ENCODE measurements around the gene IKZF3.

IKZF3 gene

DNA sequence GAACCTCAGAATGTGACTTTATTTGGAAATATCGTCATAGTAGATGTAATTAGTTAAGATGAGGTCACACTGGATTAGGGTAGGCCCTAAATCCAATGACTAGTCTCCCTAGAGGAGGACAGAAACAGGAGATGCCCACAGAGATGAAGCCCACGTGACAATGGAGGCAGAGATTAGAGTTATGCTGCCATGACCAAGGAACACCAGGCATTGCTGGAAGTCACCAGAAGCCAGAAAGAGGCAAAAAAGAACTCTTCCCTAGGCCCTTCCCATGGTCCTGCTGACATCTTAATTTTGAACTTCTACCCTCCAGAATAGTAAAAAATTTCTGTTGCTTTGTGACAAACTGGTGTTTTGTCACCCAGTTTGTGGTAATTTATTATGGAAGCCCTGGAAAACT, 49.6 kb downstream of the IKZF3 start:
- no peak for DNase-seq

DNA sequence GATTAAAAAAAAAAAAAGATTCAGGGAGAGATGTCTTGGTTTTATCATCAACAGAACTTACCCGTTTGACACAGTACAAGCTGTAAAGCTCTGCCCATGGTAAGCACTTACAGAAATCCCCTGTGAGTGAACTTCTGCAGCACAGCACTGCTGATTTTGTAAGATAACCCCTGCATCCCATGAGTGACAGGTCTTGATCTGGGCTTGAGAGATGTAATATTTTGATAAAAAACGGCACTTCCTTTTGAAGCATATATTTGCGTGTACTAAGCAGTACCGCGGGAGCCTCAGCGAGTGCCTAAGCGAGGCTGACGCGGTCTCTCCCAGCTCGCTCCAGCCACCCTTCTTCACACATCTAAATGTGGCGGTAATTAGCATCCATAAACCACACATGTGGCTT, 50.5 kb downstream of the IKZF3 start:
- DNase-seq: peak; percentile 43

DNA sequence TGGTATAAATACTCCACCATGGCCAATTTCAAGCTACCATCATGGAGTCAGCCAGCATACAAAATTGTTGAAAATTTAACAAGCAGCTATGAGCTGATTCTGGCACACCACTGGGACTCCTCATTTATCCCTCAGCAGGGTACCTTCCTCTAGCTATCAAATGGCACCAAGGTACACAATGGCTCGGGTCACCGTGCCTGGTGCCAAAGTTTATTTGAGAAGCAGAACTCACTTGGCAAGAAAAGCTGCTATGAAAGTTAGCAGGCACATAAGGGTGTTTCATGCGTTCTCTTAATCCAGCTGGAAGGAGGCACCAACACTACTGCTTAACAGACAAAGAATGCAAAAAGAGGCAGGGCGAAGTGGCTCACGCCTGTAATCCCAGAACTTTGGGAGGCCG, 51.6 kb downstream of the IKZF3 start:
- DNase-seq: no peak

DNA sequence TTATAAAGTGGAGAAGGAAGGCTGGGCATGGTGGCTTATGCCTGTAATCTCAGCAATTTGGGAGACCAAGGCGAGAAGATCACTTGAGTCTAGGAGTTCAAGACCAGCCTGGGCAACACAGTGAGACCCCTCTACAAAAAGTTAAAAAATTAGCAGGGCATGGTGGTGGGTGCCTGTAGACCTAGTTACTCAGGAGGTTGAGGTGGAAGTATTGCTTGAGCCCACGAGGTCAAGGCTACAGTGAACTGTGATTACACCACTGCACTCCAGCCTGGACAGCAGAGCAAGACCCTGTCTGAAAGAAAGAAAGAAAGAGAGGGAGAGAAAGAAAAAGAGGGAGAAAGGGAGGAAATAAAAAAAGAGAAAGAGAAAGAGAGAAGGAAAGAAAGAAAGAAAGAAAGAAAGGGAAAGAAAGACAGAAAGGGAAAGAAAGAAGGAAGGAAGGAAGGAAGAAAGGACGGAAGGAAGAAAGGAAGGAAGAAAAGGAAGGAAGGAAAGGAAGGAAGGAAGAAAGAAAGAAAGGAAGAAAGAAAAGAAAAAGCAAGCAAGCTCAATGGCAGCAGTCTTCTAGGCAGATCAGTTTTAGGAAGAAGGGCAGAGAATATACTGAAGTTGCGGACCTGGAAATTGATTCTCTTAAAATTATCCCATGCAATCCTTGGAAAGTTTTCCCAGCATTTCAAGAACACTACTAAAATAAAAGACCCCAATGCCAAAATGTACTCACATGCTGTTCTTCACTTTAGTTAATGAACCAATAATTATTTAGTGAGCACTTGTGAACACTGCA, 53.0 kb downstream of the IKZF3 start:
- no peak for DNase-seq

DNA sequence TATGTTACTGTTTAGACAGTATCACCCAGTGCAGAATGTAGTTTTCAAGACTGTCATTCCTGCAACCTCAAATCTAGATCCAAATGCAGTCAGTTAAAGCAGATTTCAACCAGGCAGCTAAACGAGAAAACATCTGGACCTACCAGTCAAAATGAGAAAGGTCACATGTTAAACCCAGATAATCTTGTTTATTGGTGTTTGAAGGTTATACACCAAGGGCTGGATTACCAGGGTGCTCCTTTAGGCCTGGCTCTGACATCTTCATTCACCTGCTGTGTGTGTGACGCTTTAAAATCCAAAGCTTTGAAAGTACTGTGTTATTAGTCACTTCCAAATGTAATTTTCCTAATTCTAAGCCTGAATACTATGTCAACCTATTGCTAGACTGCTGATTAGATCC, 54.9 kb downstream of the IKZF3 start:
- no peak for DNase-seq

DNA sequence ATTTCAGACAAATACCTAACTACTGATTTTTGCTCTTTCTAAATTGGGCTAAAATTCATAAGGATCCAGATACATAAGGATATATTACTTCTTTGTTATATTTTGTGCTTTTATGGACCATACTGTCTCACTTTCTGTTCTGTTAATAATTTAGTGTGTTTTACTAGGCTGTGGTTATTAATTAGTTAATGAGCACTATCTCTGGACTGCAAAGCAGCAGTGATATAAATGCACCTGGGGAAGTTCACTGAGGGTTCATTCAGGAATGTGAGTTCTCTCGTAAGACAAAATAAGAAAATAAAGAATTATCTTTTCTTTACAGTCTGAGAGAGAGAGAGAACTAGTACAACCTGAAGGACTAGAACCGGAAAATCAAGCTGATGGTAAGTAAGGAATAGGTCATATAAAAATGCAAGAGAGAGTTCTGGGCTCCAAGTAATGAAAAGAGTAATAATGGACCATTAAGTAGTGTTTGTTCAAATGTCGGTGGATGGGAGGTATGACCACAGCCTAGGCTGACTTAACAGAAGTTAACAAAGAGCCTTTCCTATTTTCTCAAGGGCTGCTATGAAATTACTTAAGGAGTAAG, 55.6 kb downstream of the IKZF3 start:
- no peak for DNase-seq

DNA sequence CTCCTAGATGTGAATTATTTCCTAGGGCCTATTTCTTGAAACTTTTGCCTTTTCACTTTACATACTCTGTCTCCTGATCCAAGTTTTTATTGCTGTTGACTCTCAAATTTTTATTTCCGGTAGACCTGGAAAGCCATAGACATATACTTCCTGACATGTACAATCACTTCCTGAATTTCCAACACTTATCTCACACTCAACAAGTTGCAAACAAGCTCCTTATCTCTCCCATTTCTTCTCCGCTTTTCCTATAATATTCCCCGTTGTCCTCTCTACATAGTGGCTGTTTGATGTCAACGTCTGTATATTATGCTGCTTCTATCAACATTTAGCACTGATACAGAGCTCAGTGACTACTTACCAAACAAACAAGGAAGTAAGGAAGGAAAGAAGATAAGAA, 59.3 kb downstream of the IKZF3 start:
- DNase-seq: no peak

DNA sequence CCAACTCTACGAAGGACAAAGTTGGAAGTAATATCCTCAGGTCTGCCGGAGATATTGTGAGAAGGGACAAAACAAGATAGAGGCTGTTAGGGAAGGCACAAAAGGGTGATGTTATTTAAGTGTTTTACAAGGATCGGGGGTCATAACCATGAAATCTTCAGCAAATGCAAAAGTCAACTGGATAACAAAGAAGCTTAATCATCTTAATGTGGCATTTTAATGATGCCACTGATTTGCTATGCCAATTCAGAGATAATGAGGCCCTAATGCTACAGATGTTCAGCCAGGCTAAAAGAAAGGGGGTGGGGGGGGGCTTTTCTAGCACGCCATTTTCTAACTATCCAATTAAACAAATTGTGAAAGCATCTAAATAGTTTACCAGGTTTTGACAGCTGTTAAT, 63.1 kb downstream of the IKZF3 start:
- no peak for DNase-seq

DNA sequence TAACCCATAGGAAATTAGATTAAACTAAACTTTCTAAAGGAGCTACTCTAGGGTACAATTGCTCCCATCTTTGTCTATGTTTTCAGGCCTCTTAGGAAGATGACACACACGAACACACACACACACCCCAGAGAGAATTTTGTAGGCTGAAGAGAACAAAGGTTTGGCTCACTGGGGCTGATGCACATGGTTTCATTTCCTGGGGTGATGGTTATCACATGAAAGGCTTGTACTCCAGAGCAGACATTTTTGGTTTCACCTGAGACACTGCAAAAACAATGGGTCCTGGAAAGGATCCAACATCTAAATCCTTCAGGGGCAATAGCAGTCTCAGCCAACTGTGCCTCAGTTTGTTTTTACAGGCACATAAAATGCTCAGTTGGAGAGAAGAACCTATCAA, 63.6 kb downstream of the IKZF3 start:
- peak; percentile 9 for DNase-seq

DNA sequence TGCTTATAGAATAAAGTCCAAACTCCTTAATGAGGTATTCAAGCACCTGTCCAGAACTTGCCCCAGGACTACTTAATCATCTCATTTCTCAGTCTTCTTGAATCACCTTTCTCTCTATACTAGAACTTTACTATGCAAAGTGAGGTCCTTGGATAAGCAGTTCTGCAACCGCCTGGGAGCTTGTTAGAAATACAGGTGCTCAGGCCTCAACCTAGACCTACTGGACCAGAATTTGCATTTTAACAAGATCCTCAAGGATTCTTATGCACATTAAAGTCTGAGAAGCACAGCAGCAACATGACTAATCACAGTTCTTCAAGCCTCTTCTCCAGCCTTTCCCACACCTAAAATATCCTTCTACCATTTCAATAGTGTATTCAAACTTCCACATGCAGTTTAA, 64.7 kb downstream of the IKZF3 start:
- no peak for DNase-seq

DNA sequence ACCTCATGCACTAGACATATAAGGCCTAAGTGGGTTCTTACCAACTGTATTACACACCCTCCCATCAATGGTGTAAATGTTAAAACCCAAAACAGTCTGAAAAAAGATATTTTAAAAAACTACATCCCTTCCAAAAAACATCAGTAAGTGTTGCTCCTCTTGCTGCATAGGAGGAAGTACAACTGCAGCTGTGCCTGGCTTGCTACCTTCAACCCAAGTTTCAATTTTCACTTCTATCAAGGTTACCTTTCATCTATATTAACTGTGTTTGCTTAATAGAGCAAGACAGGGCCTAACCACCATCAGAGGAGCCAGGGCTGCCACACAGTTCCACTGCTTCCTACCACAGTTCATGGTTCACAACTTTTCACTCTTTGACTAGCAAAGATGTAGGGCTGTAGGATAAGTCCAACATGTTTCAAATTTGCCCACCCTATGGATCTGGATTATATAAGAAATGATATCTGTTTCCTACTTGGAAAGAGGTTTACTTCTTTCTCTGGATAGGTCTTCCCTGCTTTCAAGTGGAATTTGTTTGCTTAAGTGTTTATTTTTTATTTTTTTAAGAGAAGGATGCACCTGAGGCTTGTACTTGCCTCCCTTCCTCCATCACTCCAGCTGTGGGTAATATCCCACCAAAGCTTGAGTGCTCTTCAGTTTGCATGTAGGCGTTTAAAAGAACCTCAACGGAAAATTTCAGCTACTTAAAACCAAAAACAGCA, 69.7 kb downstream of the IKZF3 start:
- DNase-seq: no peak

DNA sequence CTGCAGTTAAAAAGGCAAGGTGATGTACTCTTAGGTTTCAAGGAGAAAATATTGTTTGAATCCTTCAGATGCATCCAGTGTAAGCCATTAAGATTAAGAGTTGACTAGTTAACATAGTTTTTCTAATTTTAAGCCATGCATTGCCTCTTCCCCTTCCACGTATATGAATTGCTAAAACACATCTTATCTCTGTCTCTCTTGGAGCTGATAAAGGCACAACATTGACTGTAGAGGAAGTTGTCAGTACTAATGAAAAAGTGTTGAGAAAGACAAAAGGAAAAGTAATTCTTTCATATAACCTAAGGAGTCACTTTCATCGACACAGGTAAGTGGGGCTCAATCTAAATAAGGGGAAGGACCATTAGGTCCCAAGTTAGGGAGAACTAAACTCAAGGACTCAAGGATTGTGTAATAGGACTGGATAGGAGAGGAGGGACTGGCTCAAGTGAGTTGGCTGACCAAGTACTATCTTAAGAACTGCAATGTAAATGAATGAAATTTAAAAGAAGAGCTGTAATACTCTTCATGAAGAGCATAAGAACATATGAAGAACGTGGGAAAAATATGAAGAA, 70.7 kb downstream of the IKZF3 start:
- no peak for DNase-seq

DNA sequence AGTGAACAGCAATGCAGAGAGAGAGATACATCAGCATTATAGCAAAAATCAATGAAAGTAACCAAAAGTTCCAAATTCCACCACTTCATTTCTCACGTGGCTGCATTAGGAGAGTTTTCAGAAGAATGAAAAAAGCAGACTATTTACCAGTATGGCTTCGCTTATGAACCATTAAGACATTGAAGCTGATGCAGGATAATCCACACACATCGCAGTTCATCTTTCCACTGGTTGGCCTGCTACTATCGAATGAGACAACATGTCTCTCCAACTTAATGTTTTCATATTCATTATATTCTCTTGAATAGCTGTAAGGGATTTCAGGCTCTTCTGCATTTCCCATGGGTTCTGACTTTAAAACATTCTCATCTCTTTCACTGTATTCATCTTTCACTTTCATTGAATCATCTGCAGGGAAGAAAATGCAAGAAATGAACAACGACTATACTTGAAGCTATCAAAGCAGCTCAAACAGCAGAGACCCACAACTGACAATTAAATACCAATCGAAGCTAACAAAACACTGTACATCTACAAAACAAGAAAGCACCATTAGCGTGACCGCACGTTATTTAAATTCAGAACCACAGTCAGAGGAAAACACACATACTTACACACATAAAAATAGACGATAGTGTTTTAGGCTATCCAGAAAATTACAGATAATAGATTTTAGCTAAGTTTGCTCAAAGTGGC, 71.4 kb downstream of the IKZF3 start:
- no peak for DNase-seq

DNA sequence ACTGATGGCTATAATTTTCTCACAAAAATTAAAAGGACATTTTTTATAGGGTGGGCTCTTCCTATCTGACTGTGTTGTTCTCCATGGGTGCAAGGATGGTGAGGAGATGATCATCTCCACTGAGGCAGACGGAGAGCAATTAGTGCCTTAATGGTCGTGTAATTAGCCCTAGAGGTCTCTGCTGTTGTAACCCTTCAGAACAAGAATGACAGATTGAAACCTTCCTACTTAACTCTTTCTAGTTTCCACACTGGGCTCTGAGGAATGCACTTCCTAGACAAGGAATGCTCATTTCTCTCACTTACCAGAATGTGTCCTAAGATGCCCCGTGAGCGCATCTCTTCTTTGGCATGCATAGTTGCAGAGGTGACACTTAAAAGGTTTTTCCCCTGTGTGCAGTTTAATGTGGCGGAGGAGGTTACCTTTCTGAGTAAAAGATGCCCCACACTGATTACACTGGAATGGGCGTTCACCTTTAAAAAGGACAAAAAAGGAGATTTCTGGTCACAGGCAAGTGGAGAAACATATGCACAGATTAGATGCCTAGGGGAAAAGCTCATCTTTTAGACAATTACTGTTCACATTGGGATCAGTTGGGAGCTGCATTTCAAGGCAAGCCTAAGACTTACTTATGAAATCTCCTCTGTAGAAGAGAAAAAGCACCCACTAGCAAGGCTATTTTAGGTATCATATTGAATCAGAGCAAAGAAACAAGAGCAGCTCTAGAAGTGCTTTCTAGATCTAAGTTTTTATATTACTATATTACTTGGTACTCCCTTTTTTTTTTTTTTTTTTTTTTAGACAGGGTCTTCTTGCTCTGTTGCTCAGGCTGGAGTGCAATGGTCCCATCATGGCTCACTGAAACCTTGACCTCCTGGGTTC, 72.8 kb downstream of the IKZF3 start:
- DNase-seq: no peak

DNA sequence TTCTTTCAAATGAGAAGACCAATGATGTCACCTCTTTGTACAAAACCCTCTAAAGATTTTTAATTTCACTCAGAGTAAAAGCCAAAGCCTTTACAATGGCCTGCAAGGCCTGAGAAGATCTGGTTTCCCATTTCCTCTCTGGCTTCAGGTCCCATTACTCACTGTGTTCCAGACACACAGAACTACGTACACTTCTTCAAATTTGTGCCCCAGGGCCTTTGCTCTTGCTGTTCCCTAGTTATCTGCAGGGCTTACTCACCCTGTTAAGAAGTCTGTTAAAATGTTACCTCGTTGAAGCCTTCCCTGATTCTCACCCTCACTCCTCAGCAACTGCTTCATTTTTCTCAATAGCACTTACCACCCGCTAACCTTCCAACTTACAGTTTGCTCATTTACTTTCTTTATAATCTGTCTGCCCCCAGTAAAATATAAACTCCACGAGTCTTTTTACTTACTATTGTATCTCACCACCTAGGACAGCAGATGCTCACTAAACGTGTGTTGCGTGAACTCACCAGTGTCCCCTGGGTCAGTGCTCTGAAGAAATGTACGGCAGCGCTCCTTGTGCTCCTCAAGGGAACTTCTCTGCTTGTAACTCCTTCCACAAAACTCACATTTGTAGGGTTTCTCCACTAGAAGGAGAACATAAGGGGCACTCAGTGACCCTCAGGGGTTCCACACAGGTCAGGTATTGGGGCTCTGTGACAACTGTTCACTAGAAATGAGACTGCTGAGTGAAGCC, 76.2 kb downstream of the IKZF3 start:
- no peak for DNase-seq

DNA sequence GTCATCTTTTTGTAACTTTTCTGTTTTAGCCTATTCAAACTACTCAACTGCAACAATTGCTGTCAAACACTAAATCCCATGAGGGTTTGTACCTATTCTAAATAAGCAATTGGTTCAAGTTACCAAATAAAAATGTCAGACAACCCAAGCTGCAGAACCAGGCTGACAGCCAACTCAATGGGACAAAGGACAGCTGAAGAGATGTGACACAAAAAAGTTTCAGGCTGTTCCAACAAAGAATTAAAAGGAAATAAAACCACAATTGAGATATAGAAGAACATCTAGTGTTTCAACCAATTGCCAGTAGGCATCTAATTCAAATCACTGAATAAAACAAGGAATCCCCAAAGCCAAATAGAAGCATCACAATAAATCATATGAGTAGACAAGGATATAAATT, 77.1 kb downstream of the IKZF3 start:
- DNase-seq: no peak

DNA sequence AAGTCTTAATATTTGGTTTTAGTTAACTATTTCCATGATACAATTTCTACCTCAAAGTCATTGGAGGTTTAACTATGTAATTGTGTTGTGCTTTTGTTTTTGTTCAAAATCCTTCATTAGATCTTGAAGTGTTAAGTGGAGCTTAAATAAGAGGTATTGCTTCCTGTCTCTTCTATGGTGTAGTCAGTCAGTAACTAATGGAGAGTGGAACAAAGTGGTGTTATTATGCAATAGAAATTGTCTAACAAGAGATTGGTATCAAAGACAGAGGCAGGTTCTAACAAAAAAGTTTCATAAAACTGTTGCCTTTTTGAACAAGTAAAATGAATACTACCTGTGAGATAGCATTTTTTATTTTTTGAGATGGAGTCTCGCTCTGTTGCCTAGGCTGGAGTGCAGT, 81.1 kb downstream of the IKZF3 start:
- DNase-seq: no peak

DNA sequence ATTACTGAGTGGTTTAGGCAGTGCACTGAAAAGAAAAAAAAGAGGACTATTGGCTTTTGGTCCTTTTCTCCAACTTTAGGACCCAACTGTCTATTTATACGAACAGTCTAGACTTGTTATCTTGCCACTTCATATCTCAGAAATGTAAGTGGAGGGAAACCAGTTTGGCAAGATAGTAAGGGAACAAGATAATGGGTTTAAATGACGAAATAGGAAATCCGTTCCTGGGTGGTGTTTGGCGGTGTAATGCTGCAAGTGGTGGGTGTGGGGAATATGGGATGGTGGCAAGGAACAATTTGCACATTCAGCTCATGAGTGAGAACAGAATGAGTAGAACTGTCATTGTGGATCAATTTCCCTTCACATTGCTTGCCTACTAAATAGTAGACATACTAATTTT, 81.6 kb downstream of the IKZF3 start:
- DNase-seq: no peak

DNA sequence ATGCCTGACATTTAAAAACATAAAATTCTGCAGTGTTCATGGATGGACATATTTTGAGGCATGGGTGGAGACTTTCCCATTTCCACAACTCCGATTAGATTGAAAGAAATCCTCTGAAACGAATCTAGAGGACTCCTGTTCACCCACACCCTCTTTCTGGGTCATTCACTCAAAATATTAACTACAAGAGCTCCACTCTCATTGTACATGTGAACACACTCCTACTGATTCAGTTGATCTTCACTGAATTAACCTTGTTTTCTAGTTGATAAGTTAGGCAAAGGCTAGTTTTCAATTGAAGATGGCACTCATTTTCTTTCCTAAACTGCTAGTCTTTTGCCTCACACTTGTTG, 82.3 kb downstream of the IKZF3 start:
- DNase-seq: no peak

DNA sequence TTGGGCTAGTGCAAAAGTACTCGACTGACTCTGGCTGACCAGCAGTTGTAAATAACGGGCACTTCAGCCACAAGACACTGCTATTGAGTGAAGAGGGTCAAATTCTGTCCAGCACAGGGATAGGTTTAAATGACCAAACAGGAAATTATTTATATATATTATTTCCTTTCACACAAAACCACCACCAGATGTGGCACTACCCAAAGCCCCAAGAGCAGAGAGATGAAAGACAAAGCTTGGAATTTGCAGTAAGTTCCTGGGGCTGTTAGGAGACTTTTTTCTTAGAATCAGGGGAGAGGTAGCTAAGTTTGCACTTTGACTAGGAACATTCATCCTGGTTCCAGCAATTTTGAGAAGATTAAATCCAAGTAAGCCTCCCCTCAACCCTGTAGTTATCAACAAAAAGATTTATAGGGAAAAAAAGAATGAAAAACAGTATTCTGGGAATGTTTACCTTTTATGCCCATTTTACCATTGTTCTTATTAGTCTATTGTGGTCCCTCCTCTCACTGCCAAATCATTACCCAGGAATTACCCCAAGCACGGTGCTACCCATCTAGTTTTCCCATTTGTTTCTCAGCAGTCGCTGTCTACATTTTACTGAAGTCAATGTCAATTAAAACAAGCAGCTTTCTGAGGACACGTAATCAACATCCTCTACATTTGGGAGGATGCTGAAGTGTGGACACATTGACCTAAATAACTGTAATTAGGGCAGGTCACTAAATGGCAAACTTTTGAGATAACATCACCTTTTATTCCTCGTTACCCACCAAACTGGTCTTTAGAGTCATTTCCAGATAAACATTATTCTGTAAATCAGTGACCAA, 82.9 kb downstream of the IKZF3 start:
- DNase-seq: no peak
